ENCODE results near the gene CALML6.

Gene CALML6

DNA sequence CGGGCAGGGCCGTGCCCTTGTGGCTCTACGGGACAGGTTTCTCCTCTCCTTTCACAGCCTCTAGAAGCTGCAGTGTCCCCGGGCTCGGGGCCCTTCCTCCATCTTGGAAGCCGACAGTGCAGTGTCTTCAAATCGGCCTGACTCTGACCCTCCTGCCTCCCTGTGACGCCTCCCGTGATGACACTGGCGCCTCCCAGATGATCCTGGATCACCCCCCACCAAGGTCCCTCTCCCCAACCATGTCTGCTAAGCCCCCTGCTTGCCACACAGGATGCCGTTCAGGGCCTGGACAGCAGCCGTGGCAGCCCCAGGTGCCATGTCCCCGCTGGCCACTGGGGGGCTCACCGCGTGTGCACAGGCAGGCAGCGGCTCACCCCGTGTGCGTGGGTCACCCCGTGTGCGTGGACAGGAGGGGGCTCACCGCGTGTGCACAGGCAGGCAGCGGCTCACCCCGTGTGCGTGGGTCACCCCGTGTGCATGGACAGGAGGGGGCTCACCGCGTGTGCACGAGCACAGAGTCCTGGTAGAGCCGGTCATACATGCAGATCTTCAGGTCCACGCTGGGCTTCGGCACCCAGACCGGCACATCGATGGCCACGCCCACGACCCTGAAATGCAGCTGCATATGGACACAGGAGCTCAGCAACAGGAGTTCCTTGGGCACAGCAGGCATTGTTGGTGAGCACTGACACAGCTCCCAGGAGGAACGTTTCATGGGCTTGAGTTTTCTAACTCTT is 28.9 kb downstream of the CALML6 start:
- no peaks in the 10 kb centered on the region for H4K20me1 ChIP-seq (ENCODE audit: insufficient read depth, low read length, poor library complexity, severe bottlenecking)
- no peaks in the 10 kb centered on the region for H3K9me3 ChIP-seq (ENCODE audit: insufficient read depth, low read depth, low read length)
- H3K4me2 ChIP-seq (ENCODE audit: low read depth, low read length, poor library complexity, severe bottlenecking), result peak overlapping the region; percentile 69
- no peaks in the 10 kb centered on the region for H3K27me3 ChIP-seq (ENCODE audit: insufficient read depth, low read length, poor library complexity, severe bottlenecking)
- no peaks in the 10 kb centered on the region for H3F3A ChIP-seq (ENCODE audit: low read depth)
- TF ChIP-seq, protein P1, sequence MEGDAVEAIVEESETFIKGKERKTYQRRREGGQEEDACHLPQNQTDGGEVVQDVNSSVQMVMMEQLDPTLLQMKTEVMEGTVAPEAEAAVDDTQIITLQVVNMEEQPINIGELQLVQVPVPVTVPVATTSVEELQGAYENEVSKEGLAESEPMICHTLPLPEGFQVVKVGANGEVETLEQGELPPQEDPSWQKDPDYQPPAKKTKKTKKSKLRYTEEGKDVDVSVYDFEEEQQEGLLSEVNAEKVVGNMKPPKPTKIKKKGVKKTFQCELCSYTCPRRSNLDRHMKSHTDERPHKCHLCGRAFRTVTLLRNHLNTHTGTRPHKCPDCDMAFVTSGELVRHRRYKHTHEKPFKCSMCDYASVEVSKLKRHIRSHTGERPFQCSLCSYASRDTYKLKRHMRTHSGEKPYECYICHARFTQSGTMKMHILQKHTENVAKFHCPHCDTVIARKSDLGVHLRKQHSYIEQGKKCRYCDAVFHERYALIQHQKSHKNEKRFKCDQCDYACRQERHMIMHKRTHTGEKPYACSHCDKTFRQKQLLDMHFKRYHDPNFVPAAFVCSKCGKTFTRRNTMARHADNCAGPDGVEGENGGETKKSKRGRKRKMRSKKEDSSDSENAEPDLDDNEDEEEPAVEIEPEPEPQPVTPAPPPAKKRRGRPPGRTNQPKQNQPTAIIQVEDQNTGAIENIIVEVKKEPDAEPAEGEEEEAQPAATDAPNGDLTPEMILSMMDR (conservative IDR thresholded peaks at IDR 0.05; ENCODE audit: low read length), result peak; percentile 76
- TF ChIP-seq EZH2phosphoT487 (IDR thresholded peaks at IDR 0.05; ENCODE audit: borderline replicate concordance), result no peak
- H3K4me1 ChIP-seq (ENCODE audit: insufficient read depth, low read length, poor library complexity, severe bottlenecking), result no peaks in the 10 kb centered on the region
- H3K79me2 ChIP-seq (ENCODE audit: insufficient read depth, low read length), result no peaks in the 10 kb centered on the region
- H3K9me2 ChIP-seq (replicated peaks; ENCODE audit: low read depth, low read length), result no peaks in the 10 kb centered on the region
- no peak overlapping the region for H3K9ac ChIP-seq (ENCODE audit: low read depth, low read length, poor library complexity, severe bottlenecking)
- peak overlapping the region; percentile 46; the same call in 1 of the 2 replicates for H2AFZ ChIP-seq (ENCODE audit: low read length)
- peak overlapping the region; percentile 46 for H3K4me3 ChIP-seq (ENCODE audit: low read length, poor library complexity, severe bottlenecking)
- H3K36me3 ChIP-seq (ENCODE audit: insufficient read depth, low read length), result no peaks in the 10 kb centered on the region

DNA sequence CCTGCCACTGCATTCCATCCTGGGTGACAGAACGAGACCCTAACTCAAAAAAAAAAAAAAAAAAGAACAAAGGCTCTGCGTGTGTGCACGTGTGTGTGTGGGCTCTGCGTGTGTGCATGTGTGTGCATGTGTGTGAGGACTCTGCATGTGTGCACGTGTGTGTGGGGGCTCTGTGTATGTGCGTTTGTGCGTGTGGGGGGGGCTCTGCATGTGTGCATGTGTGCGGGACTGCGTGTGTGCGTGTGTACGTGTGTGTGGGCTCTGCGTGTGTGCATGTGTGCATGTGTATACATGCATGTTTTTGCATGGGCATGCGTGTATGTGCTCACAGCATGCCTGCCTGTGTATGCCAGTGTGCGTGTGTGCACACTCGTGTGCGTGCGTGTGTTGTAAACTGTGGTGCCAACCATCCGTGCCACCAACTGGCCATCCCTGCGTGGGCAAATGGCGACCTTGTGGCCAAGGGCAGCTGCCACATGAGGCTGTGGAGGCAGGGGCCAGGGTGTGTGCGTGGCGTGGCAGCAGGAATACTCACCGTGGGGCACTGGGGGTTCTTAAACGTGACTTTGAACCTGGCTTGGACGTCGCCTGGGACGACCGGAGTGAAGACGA is 30.8 kb downstream of the CALML6 start:
- H2AFZ ChIP-seq (ENCODE audit: low read length), result no peak overlapping the region

DNA sequence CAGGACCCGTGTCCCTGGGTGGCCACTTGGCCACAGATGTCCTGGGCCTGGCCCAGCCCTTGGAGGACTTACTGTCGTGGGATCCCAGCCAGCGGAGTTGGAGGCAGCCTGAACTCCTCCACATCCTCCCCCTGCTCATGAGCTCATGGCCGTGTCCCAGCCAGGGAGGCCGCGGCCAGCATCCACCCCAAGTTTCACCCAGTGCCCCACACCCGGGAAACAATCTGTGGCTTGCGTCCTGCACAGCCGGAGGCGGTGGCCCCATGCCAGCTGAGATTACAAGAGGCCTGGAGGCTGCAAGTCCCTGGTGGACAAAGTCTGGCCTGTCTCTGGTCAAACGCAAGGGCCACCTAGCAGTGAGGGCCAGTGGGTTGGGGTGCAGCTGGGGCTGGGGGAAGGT is 31.5 kb downstream of the CALML6 start:
- Histone ChIP-seq H3K36me3 (ENCODE audit: insufficient read depth, low read length) (no peaks in the 10 kb centered on the region), H3K4me3 (ENCODE audit: low read length, poor library complexity, severe bottlenecking) (no peak overlapping the region), H3K9me2 (replicated peaks; ENCODE audit: low read depth, low read length) (no peaks in the 10 kb centered on the region), H3K9me3 (ENCODE audit: insufficient read depth, low read depth, low read length) (no peaks in the 10 kb centered on the region), H4K20me1 (ENCODE audit: insufficient read depth, low read length, poor library complexity, severe bottlenecking) (no peaks in the 10 kb centered on the region), H3F3A (ENCODE audit: low read depth) (no peaks in the 10 kb centered on the region), H3K27me3 (ENCODE audit: insufficient read depth, low read length, poor library complexity, severe bottlenecking) (no peaks in the 10 kb centered on the region), H3K79me2 (ENCODE audit: insufficient read depth, low read length) (no peaks in the 10 kb centered on the region), H3K4me1 (ENCODE audit: insufficient read depth, low read length, poor library complexity, severe bottlenecking) (no peaks in the 10 kb centered on the region), H3K9ac (ENCODE audit: low read depth, low read length, poor library complexity, severe bottlenecking) (no peak overlapping the region), H3K4me2 (ENCODE audit: low read depth, low read length, poor library complexity, severe bottlenecking) (no peak overlapping the region), H2AFZ (ENCODE audit: low read length) (no peak overlapping the region)
- TF ChIP-seq, protein P1 (conservative IDR thresholded peaks at IDR 0.05; ENCODE audit: low read length), result no peak

More for the DNA sequence above, 30.8 kb downstream of the CALML6 start:
- Histone ChIP-seq H3K79me2 (ENCODE audit: insufficient read depth, low read length) (no peaks in the 10 kb centered on the region), H3F3A (ENCODE audit: low read depth) (no peaks in the 10 kb centered on the region), H3K4me1 (ENCODE audit: insufficient read depth, low read length, poor library complexity, severe bottlenecking) (no peaks in the 10 kb centered on the region), H3K36me3 (ENCODE audit: insufficient read depth, low read length) (no peaks in the 10 kb centered on the region), H3K4me2 (ENCODE audit: low read depth, low read length, poor library complexity, severe bottlenecking) (no peak overlapping the region), H3K9ac (ENCODE audit: low read depth, low read length, poor library complexity, severe bottlenecking) (no peak overlapping the region), H3K4me3 (ENCODE audit: low read length, poor library complexity, severe bottlenecking) (no peak overlapping the region), H3K9me2 (replicated peaks; ENCODE audit: low read depth, low read length) (no peaks in the 10 kb centered on the region), H3K9me3 (ENCODE audit: insufficient read depth, low read depth, low read length) (no peaks in the 10 kb centered on the region), H4K20me1 (ENCODE audit: insufficient read depth, low read length, poor library complexity, severe bottlenecking) (no peaks in the 10 kb centered on the region), H3K27me3 (ENCODE audit: insufficient read depth, low read length, poor library complexity, severe bottlenecking) (no peaks in the 10 kb centered on the region)
- TF ChIP-seq EZH2phosphoT487 (IDR thresholded peaks at IDR 0.05; ENCODE audit: borderline replicate concordance), result no peak
- TF ChIP-seq, protein P1 (conservative IDR thresholded peaks at IDR 0.05; ENCODE audit: low read length), result no peak
